GM18508 (cell line): Measurements from ENCODE around the gene PTER.

Experiments
- ATAC-seq: cut with Tn5 transposase; IDR thresholded peaks from one replicate; pipeline ENCODE4 v1.9.1; 2021; ENCODE audit warnings: moderate number of reproducible peaks; ENCODE audit not compliant: insufficient read depth, unreplicated experiment

Gene PTER

GRCh38 chr10:16521311-16522016, 84.7 kb downstream of the PTER start, which contains the start of gene C1QL3:
Gene C1QL3 (minus strand): TSS chr10:16521879. CDS start chr10:16521065, 814 bp downstream.
- no peak for ATAC-seq

GRCh38 chr10:16527452-16527851, 90.6 kb downstream of the PTER start:
- no peak for ATAC-seq

GRCh38 chr10:16529853-16530252, 93.0 kb downstream of the PTER start:
- no peak for ATAC-seq

GRCh38 chr10:16536155-16536554, 99.3 kb downstream of the PTER start:
- no peak for ATAC-seq

- no peak for ATAC-seq
Observed at GRCh38 chr10:16544099-16544498, 107.3 kb downstream of the PTER start.

- no peak for ATAC-seq
Observed at GRCh38 chr10:16544591-16544990, 107.8 kb downstream of the PTER start.

GRCh38 chr10:16545116-16545736, 108.4 kb downstream of the PTER start:
- ATAC-seq = no peak

- no peak for ATAC-seq
Observed at GRCh38 chr10:16547973-16548372, 111.2 kb downstream of the PTER start.

GRCh38 chr10:16559236-16559773, 122.5 kb downstream of the PTER start:
- no peak for ATAC-seq

- ATAC-seq = no peak
Observed at GRCh38 chr10:16562891-16563290, 126.1 kb downstream of the PTER start.
